K562 (cell line): ENCODE data around the gene CDK9. TPM values are rescaled to one million over a fixed set of nuclear protein-coding genes. Genes with fewer than 3 reads are reported as not detected.

Experiments
- BCOR ChIP-seq: fragments of 450-650 bp; IDR thresholded peaks from 2 replicates; pipeline ENCODE4 v1.6.1; 2016
- C11orf30 ChIP-seq: fragments of 450-650 bp; IDR thresholded peaks from 2 replicates; pipeline ENCODE4 v1.6.1; 2016; ENCODE audit warnings: low read depth, mild to moderate bottlenecking
- CBX2 ChIP-seq: fragments of 200-600 bp; sonication (generic); IDR thresholded peaks from one replicate; pipeline ENCODE4 v1.6.1; 2012; ENCODE audit warnings: mild to moderate bottlenecking, low read length, inconsistent platforms; ENCODE audit not compliant: insufficient read depth, poor library complexity, severe bottlenecking
- GATAD2A ChIP-seq: fragments of 450-650 bp; IDR thresholded peaks from 2 replicates; pipeline ENCODE4 v1.6.1; 2017
- KDM5B ChIP-seq: fragments of 200-600 bp; sonication (generic); IDR thresholded peaks from 2 replicates; pipeline ENCODE4 v1.6.1; 2012; ENCODE audit warnings: low read depth, mild to moderate bottlenecking, moderate library complexity, low read length, control low read depth, inconsistent platforms; ENCODE audit not compliant: insufficient replicate concordance
- LARP7 ChIP-seq: fragments of 450-650 bp; IDR thresholded peaks from 2 replicates; pipeline ENCODE4 v1.6.1; 2016
- POLR2A ChIP-seq: fragments of 450-650 bp; conservative IDR thresholded peaks from 2 replicates; pipeline ENCODE4 v1.6.1; 2016
- PPARD ChIP-seq: fragments of 250-450 bp; sonication (Bioruptor Pico); IDR thresholded peaks from 2 replicates; pipeline ENCODE4 v1.8.0; 2022; ENCODE audit warnings: inconsistent platforms, mild to moderate bottlenecking, moderate library complexity
- RREB1 ChIP-seq: fragments of 250-450 bp; sonication (Bioruptor Pico); IDR thresholded peaks from 2 replicates; pipeline ENCODE4 v1.4.0; 2020
- SIN3A ChIP-seq, 2 experiments: fragments of 150-350 bp in 1 of 2; IDR thresholded peaks; 2 replicates each; pipeline ENCODE4 v1.6.1; 2011 to 2016; ENCODE audit warnings: borderline replicate concordance in 2 of 2, low read depth in 2 of 2, low read length in 2 of 2, mild to moderate bottlenecking in 2 of 2, moderate library complexity in 2 of 2; ENCODE audit not compliant: control insufficient read depth in 1 of 2
- TAF15 ChIP-seq: fragments of 200-400 bp; formaldehyde crosslinking; IDR thresholded peaks from 2 replicates; pipeline ENCODE4 v1.6.1; 2017; ENCODE audit warnings: mild to moderate bottlenecking, low read depth, low read length, moderate library complexity
- TRIM24 ChIP-seq, 2 experiments: fragments of 450-650 bp; IDR thresholded peaks; 2 replicates each; pipeline ENCODE4 v1.6.1; 2016
- ZBTB8A ChIP-seq: fragments of 450-650 bp; IDR thresholded peaks from 2 replicates; pipeline ENCODE4 v1.6.1; 2018; ENCODE audit warnings: mild to moderate bottlenecking, moderate library complexity; ENCODE audit not compliant: partially characterized antibody
- polyA plus RNA-seq, 8 experiments: library from polyadenylated mRNA; depleted of rRNA in 4 of 8; stranded (reverse) in 5 of 8; unstranded in 3 of 8; fragments of >200 nt; fragmentation: Nextera tagmentation in 2 of 8; fragmentation: Illumina TruSeq in 1 of 8; extraction: Ambion mirVana in 2 of 8; extraction: Trizol in 1 of 8; gene quantifications; 2 replicates each; pipeline versions ENCODE4 v1.2.1 to v1.2.3, GENCODE V29; 2011 to 2014; ENCODE audit warnings: inconsistent platforms in 1 of 8, missing spikeins in 1 of 8
- total RNA-seq, 7 experiments: library from RNA; depleted of rRNA in 6 of 7; stranded (reverse); fragments of >200 nt in 6 of 7; fragmentation: Illumina TruSeq in 2 of 7; extraction: Trizol in 2 of 7; gene quantifications; 2 replicates each; pipeline versions ENCODE4 v1.2.1 to v1.2.3, GENCODE V29; 2011 to 2021; ENCODE audit warnings: low replicate concordance in 1 of 7
- TF ChIP-seq, protein P1 (sequence below): fragments of 450-650 bp; IDR thresholded peaks from 2 replicates; pipeline ENCODE4 v1.6.1; 2016
- TF ChIP-seq, protein P2 (sequence below), 2 experiments: IDR thresholded peaks in 1 of 2; conservative IDR thresholded peaks in 1 of 2; 2 replicates each; pipeline ENCODE4 v1.6.1; 2016; ENCODE audit warnings: low read depth in 2 of 2, mild to moderate bottlenecking in 1 of 2, missing compliant biosample characterization in 1 of 2, missing genetic modification characterization in 1 of 2, moderate library complexity in 1 of 2

CDK9 gene
- total and polyA plus RNA-seq, 9 of the 15 experiments (the other 6 are each of a cell fraction or from before 2014, with no cell fraction given): 4.2 to 78.6 (median 33.0) TPM

GRCh38 chr9:127785023-127785932 is 556 bp upstream of the CDK9 start (continued):
- TF ChIP-seq SIN3A (IDR thresholded peaks at IDR 0.05; ENCODE audit: borderline replicate concordance in 2 of 2, control insufficient read depth in 1 of 2, low read depth in 2 of 2, low read length in 2 of 2) (peak in 1 of 2 experiments; percentile 41; a peak in 1 of 4 replicates), PPARD (CRISPR knock-in tag) (no peak), POLR2A (no peak), GATAD2A (0 out of 2 replicates have a peak, but pooled peaks have one; percentile 18), LARP7 (no peak), ZBTB8A (no peak), C11orf30 (no peak), TRIM24 (IDR thresholded peaks at IDR 0.05) (no peak), KDM5B (no peak), BCOR (0 out of 2 replicates have a peak, but pooled peaks have one; percentile 17), TAF15 (no peak), RREB1 (0 out of 2 replicates have a peak, but pooled peaks have one; percentile 25), CBX2 (no peak)
- TF ChIP-seq, protein P1, sequence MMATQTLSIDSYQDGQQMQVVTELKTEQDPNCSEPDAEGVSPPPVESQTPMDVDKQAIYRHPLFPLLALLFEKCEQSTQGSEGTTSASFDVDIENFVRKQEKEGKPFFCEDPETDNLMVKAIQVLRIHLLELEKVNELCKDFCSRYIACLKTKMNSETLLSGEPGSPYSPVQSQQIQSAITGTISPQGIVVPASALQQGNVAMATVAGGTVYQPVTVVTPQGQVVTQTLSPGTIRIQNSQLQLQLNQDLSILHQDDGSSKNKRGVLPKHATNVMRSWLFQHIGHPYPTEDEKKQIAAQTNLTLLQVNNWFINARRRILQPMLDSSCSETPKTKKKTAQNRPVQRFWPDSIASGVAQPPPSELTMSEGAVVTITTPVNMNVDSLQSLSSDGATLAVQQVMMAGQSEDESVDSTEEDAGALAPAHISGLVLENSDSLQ: no peak
- TF ChIP-seq, protein P2, sequence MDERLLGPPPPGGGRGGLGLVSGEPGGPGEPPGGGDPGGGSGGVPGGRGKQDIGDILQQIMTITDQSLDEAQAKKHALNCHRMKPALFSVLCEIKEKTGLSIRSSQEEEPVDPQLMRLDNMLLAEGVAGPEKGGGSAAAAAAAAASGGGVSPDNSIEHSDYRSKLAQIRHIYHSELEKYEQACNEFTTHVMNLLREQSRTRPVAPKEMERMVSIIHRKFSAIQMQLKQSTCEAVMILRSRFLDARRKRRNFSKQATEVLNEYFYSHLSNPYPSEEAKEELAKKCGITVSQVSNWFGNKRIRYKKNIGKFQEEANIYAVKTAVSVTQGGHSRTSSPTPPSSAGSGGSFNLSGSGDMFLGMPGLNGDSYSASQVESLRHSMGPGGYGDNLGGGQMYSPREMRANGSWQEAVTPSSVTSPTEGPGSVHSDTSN (CRISPR knock-in tag; IDR thresholded peaks at IDR 0.05; ENCODE audit: low read depth): no peak
- TF ChIP-seq, protein P2 (tag; conservative IDR thresholded peaks at IDR 0.05; ENCODE audit: low read depth): no peak
